GOT3 (cell line): ENCODE measurements around the gene UNK.

Experiments used
- DNase-seq: peaks from one replicate; lab custom pipeline; 2025; ENCODE audit warnings: mixed read lengths; lab: John Stamatoyannopoulos, UW

UNK gene

GRCh38 chr17:75820094-75821080 lies 35.8 kb downstream of the UNK start:
- DNase-seq = no peak

- DNase-seq = no peak
These were observed 36.9 kb downstream of the UNK start for GRCh38 chr17:75821552-75821951.

GRCh38 chr17:75822119-75822799 lies 37.7 kb downstream of the UNK start:
- DNase-seq = no peak

- DNase-seq = no peak
These were observed 38.2 kb downstream of the UNK start for GRCh38 chr17:75822800-75823166.

- no peak for DNase-seq
These were observed 38.8 kb downstream of the UNK start for GRCh38 chr17:75823257-75824041.

- no peak for DNase-seq
These were observed 39.5 kb downstream of the UNK start for GRCh38 chr17:75824050-75824552.

GRCh38 chr17:75824666-75825065 lies 40.1 kb downstream of the UNK start:
- DNase-seq = no peak

GRCh38 chr17:75825149-75825552 lies 40.5 kb downstream of the UNK start:
- no peak for DNase-seq

- no peak for DNase-seq
These were observed 41.3 kb downstream of the UNK start for GRCh38 chr17:75825748-75826370.

- DNase-seq = no peak
These were observed 42.1 kb downstream of the UNK start for GRCh38 chr17:75826561-75827307.

- DNase-seq = no peak
These were observed 42.9 kb downstream of the UNK start for GRCh38 chr17:75827308-75828075.

- no peak for DNase-seq
These were observed 43.4 kb downstream of the UNK start for GRCh38 chr17:75828076-75828400.

- no peak for DNase-seq
These were observed 44.1 kb downstream of the UNK start for GRCh38 chr17:75828741-75829140.

- no peak for DNase-seq
These were observed 45.1 kb downstream of the UNK start for GRCh38 chr17:75829747-75830146.

- no peak for DNase-seq
These were observed 45.8 kb downstream of the UNK start for GRCh38 chr17:75830164-75831031.

- no peak for DNase-seq
These were observed 46.5 kb downstream of the UNK start for GRCh38 chr17:75831032-75831571.

- no peak for DNase-seq
These were observed 47.6 kb downstream of the UNK start for GRCh38 chr17:75832164-75832651.

GRCh38 chr17:75832652-75833400 lies 48.2 kb downstream of the UNK start:
- no peak for DNase-seq
